Measurements from ENCODE around the gene SLC15A5.

Gene SLC15A5

GRCh38 chr12:16260206-16260605, 17.3 kb downstream of the SLC15A5 start:
- DNase-seq (ENCODE audit: low read depth in 2 of 2) = no peak

DNA sequence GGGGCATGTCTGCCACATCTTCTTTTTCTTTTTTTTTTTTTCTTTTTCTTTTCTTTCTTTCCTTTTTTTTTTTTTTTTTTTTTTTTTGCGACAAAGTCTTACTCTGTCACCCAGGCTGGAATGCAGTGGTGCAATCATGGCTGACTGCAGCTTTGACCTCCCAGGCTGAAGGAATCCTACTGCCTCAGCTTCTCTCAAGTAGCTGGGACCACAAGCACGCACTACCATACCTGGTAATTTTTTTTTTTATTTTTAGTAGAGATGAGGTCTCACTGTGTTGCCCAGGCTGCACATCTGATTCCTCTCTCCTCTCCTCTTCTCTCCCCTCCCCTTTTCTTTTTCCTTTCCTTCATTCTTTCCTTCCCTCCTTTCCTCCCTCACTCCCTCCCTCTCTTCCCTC, 18.5 kb downstream of the SLC15A5 start:
- no peak for DNase-seq (ENCODE audit: low read depth in 2 of 2)

- no peak for DNase-seq (ENCODE audit: low read depth in 2 of 2)
Measured at GRCh38 chr12:16246264-16246663, 31.2 kb downstream of the SLC15A5 start.

DNA sequence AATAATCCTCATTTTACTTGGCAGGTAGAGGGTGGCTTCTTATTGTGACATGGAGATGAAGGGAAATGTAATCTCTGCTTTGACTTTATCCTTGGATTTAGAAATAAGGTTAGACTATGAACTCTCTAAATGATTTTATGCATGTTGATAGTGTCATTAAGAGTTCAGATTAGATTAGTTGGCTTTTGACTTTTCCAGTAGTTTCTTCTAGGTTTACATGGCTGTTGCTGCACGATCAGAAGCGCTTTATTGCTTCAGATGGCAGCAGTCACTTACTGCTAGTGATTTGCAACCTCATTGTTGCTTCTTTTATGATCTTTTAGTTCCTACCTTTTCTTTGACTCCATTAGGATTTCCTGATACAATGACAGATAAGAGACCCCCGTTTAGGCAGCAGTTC, 32.3 kb downstream of the SLC15A5 start:
- no peak for DNase-seq (ENCODE audit: low read depth in 2 of 2)

DNA sequence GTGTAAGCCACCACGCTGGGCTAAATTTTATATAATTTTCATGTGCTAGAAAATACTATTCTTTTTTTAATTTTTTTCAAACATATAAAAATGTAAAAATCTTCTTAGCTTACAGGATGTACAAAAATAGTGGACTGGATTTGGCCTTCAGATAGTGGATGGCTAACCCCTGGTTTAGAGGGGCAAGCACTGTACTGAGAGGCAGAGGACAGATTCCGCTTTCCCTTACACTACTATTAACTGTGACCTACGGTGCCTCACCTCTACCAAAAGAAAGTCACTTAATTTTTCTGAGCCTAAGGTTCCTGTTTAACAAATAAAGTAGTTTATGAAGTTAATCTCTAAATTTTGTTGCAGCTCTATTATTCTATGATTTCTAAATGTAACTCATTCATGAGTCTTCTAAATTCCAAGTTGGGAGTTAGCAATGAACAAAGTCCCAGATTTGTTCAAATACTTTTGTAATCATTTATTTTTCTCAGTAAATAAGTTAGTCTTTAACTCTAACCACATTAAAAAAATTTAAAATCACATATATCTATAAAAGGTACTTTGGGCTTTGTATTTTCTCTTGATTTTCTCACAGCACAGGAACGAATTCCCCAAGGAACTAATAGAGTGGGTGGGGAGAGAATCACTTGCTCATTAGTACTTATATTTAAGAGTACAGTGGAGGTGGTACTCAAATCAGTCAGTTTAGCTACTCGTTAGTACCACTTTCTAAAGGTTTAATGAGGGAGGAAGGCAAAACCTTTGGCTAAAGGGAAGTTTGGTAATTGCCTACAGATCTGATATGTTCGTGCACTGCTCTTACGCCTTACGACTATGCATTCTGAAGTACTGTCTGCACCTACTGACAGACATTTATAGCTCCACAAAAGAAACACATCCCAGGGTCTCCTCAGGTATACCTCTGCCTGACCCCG, 33.7 kb downstream of the SLC15A5 start:
- DNase-seq (ENCODE audit: low read depth in 2 of 2) = no peak

DNA sequence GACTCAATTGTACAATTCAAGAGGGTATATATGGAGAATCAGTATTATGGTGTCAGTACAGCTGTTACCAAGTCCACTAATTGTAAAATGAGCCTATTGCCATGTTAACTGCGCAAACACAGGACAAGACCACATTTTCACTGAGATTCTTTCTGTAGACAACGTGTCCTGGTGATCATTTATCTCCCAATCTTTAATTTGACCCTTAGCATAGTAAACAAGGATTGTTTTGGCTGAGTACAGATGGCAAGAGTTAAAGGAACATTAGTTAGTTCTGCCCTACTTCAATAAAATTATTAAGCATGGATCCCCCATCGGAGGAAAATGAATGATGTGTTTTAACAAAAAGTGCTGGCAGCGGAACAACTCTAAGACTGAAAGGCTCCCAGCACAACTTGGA, 36.1 kb downstream of the SLC15A5 start:
- no peak for DNase-seq (ENCODE audit: low read depth in 2 of 2)

- no peak for DNase-seq (ENCODE audit: low read depth in 2 of 2)
Measured at GRCh38 chr12:16238661-16239060, 38.8 kb downstream of the SLC15A5 start.

GRCh38 chr12:16229676-16230075, 47.8 kb downstream of the SLC15A5 start:
- no peak for DNase-seq (ENCODE audit: low read depth in 2 of 2)

DNA sequence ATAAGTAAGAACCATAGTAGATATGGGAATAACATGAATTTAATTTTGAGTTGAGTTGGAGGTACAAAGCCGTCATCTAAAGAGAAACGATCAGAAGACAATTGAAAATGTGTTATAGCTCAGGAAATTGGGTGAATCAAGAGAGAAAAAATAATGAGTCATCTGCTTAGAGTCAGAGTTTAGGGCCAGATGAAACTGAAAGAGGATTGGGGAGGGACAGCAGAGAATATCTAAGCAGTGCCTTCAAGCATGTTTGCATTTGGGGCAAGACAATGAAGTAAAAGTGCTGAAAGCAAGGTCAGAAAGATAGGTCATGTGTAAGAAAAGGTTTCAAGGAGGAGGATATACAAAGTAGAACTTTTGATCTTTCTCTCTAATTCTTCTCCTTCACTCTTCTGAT, 49.4 kb downstream of the SLC15A5 start:
- DNase-seq (ENCODE audit: low read depth in 2 of 2) = no peak

- no peak for DNase-seq (ENCODE audit: low read depth in 2 of 2)
Measured at GRCh38 chr12:16225692-16226091, 51.8 kb downstream of the SLC15A5 start.

DNA sequence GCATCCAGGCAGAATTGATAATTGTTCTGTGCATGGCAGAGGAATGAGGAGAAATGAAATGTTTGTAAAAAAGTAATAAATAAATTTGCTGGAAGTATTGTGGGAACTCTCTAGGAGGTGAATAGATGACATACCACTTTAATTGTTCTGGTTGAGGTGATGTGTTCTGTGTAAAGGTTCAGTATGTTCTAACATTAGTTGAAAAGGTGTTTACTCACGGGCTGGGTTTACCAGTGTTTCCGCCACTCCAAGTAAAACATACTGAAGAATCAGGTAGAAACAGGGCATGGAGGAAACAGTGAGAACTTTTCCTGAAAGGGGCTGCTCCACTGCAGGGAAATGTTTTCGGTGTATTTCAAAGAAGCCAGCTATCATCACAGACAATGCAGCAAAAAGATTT, 53.3 kb downstream of the SLC15A5 start:
- DNase-seq (ENCODE audit: low read depth in 2 of 2) = no peak

GRCh38 chr12:16221776-16222175, 55.7 kb downstream of the SLC15A5 start:
- no peak for DNase-seq (ENCODE audit: low read depth in 2 of 2)

- DNase-seq (ENCODE audit: low read depth in 2 of 2) = no peak
Measured at GRCh38 chr12:16220120-16220519, 57.4 kb downstream of the SLC15A5 start.

- DNase-seq (ENCODE audit: low read depth in 2 of 2) = no peak
Measured at GRCh38 chr12:16218934-16219751, 58.3 kb downstream of the SLC15A5 start.

DNA sequence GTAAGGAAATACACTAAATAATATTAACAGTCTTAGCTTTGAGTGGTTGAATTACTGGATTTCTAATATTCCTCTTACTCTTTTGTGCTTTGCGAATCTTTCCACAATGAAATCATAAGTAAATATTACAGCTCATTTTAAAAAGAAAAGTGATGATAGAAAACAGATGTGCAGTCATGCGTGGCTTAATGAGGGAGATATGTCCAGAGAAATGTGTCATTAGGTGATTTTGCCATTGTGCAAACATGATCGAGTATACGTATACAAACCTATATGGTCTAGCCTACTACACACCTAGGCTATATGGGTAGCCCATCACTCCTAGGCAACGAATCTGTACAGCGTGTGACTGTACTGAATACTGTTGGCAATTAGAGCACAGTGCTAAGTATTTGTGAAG, 59.3 kb downstream of the SLC15A5 start:
- DNase-seq (ENCODE audit: low read depth in 2 of 2) = no peak

DNA sequence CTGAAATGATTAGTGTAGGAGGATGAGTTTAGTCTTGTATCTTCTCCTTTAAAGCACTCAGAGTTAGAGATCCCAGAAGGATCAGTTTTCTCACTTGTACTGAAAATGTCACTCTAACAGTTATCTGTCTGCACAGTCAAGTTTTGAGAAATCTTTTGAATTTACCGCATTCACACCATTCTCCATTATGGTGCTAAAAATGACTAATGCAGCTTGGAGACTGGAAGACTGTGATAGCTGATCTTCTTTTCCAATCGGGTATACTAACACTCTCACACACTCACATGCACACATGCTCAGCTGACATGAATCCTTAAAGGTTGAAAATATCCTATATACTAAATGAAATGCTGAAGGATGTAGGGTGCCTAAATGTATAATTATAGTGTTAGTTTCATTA, 65.8 kb downstream of the SLC15A5 start:
- DNase-seq (ENCODE audit: low read depth in 2 of 2) = no peak

GRCh38 chr12:16198884-16199283, 78.6 kb downstream of the SLC15A5 start:
- DNase-seq (ENCODE audit: low read depth in 2 of 2) = no peak

DNA sequence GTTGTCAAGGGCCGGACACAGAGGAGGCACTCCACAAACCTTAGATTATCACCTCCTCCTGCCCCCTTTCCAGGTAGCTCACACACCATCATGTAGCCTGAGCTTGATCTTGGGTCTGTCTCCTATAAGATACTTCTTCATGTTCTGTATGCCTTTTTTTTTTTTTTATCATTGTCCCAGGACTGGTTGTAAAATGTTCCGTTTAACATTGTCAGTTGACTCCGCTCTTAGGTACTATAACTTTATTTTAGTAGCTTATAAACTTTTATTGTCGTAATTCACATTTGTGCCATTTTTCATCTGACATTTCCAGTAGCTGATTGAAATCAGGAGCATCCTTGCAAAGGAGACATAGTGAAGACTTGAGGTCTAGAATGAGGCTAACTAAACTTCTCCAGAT, 79.9 kb downstream of the SLC15A5 start:
- DNase-seq (ENCODE audit: low read depth in 2 of 2) = no peak

- no peak for DNase-seq (ENCODE audit: low read depth in 2 of 2)
Measured at GRCh38 chr12:16189849-16190248, 87.6 kb downstream of the SLC15A5 start.

DNA sequence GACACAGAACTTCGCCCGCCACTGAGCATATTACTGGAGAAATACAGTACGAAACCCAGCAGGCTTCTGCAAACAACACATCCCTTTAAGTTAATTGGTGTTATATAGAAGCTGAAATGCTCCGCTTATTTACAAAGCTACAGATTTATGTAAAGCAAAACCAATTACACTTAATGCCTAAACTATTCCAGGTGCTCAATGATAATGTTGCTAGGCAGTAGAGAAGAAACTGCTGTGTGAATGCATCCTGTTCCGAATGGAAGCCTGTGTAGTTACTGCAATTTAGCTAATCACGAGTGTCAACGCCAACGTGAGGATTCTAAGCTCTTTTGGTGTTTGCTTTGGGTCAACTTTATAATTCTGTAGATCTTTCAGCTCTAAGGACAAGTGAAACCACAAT, 89.8 kb downstream of the SLC15A5 start:
- no peak for DNase-seq (ENCODE audit: low read depth in 2 of 2)

GRCh38 chr12:16184681-16185080, 92.8 kb downstream of the SLC15A5 start:
- no peak for DNase-seq (ENCODE audit: low read depth in 2 of 2)

- no peak for DNase-seq (ENCODE audit: low read depth in 2 of 2)
Measured at GRCh38 chr12:16183541-16183940, 93.9 kb downstream of the SLC15A5 start.

- DNase-seq (ENCODE audit: low read depth in 2 of 2) = no peak
Measured at GRCh38 chr12:16175840-16176239, 101.6 kb downstream of the SLC15A5 start.
